NCI-H187 treated with DMSO at 0.1 percent for 48 hours (cell line): ENCODE results near the gene KLF5.
"Not testable (repeated sequence)": the region's sequence is repeated elsewhere in the genome, so short reads cannot be mapped to it uniquely, and the experiment has no call there.

Experiments used
- DNase-seq: peaks from one replicate; lab custom pipeline; 2025; lab: John Stamatoyannopoulos, UW

KLF5 gene

DNA sequence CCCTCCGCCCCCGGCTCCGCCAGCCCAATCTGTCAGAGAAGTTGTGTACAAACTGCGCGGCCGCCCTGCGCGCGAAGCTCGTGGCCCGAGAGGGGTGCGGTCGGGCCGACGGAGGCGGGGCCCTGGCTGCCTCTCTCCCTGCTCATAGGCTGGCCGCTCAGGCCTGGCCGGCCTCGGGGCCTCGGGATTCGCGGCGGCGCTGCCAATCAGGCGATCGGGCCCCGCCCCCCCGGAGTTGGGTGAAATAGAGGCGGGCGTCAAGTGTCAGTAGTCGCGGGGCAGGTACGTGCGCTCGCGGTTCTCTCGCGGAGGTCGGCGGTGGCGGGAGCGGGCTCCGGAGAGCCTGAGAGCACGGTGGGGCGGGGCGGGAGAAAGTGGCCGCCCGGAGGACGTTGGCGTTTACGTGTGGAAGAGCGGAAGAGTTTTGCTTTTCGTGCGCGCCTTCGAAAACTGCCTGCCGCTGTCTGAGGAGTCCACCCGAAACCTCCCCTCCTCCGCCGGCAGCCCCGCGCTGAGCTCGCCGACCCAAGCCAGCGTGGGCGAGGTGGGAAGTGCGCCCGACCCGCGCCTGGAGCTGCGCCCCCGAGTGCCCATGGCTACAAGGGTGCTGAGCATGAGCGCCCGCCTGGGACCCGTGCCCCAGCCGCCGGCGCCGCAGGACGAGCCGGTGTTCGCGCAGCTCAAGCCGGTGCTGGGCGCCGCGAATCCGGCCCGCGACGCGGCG is at the start of gene KLF5:
KLF5 (plus strand) TSS at position 270 of the 724 bp plus-strand sequence; CDS start at position 593, 323 bp downstream.
- DNase-seq = peak; percentile 96

DNA sequence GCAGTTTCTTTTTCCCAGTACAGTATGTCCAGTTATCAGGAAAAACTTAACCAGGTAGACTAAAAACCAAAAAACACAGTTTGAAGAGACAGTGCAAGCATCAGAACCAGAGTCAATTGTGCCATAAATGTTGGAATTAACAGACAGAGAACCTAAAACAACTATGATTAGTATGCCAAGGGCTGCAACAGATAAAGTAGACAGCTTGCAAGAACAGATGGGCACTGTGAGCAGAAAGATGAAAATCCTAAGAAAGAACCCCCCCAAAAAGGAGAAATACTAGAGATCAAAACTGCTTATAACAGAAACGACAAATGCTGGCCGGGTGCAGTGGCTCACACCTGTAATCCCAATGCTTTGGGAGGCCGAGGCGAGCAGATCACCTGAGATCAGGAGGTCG is 47.1 kb upstream of the KLF5 start:
- DNase-seq = no peak

DNA sequence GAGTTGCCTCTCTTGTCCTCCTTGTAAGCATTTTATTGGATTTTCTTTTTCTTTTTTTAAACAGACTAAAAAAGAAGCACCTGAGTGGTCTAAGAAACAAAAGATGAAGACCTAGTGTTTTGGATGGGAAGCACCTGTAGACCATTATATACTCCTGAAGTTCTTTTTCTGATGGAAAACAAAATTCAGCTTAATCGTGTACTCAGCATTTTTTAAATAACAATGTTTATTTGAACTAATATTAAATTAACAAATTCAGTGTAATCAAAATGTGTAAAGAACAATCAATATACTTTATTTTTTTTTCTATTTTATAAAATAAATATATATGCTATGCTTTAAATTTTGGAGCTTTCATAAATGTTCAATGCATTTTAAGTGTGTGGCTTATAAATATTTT is 43.0 kb upstream of the KLF5 start:
- DNase-seq = no peak

DNA sequence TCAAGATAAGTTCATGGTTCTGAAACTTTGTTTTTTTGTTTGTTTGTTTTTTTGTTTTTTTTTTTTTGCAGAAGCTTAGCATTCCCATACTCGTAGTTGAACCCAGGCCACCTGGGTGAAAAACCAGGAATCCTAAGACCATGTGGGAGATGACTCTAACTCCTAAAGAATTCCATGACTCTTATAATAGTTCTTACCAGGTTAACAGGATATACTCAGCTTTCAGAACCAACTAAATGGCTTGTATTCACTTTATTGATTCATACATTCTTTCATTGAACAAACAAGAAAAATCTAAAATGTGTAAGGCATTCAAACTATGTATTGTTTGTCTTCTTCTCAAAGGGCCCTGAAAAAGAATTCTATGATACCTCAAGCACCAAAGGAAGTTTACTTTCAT is 40.5 kb upstream of the KLF5 start:
- no peak for DNase-seq

DNA sequence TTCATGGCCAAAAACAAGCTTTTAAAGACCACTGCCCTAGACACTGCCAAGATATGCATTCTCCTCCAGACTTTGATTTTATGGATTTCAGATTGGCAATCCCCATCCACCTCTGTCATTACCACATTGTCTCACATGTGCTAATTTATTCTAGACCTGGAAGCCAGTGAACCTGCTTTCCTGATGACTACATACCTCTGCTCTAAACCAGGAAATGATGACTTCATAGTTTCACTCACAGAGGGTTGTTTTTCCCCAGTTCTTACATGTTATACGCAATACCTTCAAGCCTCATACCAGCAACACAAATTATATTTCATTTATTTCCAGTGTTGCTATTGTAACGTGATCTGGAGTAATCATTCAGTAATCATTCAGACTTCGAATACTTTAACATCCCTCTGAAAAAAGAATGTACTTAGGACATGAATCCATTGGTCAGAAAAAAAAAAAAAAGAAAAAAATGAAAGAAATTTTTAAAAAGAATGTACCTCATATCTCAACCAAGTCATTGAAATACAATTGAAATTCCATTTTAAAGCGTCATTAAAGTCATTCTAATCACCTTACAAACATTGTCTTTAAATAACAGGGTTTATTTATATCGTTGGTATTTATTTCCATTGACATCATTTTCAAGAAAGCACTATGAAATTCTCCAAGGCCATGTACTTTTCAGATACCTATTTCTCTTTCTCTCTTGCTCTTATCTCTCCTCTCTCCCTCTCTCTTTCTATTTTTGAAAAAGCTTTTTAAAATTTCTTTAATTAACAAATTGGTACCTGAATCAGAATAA is 33.4 kb upstream of the KLF5 start:
- DNase-seq = no peak

DNA sequence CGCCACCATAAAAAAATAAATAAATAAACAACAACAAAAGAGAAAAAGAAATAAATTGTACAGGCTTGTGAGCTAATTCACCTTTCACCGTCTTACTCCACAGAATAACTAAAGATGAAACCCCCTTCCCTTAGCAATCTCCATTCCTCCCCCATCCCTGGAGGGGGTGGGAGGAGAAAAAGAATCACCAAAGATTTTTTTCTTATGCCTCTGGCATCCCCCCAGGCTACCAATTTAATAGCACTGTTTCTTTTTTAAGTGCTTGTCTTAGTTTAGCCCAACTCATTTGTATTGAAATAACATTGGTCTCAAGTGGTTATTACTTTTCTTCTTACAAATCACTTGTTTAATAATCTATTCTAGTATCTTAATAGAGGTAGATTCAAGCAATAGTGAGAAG is 23.9 kb upstream of the KLF5 start:
- no peak for DNase-seq

DNA sequence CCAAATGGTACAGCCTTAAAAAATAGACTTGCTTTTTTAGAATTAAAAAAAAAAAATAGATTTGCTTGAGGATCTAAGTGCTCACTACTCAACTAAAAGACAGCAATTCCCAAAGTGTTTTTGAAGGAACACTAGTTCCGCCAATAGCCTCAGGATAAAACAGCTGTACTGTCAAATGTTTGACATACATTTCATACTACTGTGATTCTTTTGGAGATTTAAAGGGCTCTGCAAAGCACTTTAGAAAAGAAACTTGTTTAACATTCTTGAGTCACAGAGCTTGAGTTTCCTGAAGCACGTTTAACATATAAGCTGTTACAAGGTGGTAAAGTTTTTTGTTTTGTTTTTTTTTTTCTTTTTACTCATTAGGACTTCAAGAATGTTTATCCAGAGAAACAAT is 23.1 kb upstream of the KLF5 start:
- no peak for DNase-seq

DNA sequence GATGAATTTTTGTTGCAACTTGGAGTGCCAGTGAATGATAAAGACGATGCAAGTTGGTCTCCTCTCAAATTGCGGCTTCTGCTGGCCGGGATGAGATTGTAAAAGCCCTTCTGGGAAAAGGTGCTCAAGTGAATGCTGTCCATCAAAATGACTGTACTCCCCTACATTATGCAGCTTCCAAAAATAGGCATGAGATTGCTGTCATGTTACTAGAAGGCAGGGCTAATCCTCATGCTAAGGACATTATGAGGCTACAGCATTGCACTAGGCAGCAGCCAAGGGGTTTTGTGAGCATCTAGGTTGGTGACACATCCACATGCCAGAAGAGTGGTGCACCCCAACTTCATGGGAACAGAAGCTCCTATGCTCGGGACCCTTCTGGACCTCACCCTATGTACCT is 22.2 kb upstream of the KLF5 start:
- no peak for DNase-seq

DNA sequence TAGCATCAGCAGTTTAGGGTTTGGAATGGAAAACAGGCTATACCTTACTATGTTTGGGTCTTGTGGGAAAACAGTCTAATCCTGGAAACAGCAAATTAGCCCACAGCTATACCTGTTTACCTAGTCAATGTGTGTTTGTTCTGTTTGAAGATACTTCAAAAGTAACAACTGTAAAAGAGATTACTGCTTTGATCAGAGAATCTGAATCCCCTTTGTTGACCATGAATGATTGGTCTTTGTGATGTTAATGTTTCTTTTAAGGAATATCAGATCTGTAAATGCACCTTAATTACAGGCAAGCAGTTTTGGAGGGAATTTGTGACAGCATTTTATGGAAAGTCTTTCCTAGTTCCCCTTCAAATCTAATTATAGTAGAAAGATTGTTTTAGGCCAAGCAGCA is 20.7 kb upstream of the KLF5 start:
- no peak for DNase-seq

DNA sequence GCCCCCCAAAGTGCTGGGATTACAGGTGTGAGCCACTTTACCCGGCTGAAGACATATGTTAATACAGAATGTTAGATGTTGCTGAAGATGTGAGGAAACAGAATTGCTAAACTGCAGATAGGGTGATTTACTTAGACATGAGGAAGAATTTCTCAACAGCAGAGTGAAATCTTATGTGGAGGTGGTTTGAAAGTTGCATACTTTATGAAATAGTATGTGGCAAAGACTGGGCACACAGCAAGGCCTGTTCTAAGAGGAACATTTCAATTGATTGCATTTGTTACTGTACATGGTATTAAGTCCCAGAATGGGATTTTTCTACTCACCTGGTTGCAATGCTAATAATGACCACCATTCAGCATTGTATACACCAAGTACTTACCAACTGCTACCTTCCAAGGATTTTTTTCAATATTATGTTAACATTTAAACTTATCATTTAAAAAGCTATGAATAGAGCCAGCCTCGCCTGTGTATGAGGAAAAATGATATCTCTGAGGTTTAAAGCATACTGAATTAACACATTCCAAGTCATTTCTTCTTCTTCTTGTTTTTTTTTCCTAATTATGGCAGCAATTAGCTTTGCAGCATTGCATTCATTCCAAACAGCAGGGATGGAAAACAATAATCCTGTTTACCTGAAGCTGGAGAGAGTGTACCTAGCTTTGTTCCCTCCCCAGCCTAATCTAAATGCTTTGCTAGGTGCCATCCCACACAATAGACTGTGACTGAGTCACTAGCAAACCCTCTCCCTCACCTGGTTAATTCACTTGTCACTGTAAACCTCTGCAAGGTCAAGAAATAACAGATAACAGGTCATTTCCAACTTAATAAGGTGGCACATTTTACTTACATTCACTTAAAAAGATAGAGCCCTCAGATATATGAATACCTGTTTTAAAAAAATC is 19.4 kb upstream of the KLF5 start:
- no peak for DNase-seq

DNA sequence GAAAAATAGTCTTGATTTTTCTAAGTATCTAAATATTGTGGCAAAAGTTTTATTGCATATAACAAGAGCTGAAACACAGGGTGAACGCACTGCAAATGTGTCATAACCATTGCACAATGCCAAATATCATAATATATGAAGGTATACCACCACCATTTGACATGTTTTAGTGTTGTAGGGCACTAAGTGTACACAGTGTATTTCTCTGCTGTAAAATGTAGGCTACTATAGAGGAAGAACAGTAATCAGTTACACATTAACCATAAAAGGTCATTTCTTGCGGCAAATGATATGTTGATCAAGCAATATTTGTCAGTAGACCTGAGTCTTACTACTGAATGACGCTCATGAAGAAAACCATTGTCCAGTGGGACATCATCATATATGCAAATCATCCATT is 18.3 kb upstream of the KLF5 start:
- no peak for DNase-seq

DNA sequence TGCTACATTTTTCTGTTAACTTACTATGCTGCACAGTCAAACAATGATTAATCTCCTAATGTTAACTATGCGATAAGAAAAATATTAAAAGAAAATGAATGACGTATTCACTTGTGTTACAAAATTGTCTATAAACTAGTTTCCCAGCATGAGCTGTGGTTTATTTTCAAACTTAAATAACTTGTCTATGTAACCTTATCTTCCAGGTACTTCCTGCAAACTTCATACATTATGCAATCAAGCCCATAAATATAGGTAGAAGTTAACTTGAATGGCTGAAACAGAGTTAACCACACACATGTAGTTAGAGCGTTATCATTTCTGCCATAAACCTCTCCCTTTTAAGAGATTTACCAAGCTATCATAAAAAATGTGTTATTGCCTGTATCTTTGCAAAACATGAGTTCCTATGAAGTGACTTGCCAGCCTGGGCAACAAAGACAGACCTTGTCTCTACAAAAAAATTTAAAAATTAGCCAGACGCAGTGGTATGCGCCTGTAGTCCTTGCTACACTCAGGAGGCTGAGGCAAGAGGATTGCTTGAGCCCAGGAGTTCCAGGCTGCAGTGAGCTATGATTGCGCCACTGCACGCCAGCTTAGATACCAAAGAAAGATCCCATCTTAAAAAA is 17.7 kb upstream of the KLF5 start:
- DNase-seq = no peak

DNA sequence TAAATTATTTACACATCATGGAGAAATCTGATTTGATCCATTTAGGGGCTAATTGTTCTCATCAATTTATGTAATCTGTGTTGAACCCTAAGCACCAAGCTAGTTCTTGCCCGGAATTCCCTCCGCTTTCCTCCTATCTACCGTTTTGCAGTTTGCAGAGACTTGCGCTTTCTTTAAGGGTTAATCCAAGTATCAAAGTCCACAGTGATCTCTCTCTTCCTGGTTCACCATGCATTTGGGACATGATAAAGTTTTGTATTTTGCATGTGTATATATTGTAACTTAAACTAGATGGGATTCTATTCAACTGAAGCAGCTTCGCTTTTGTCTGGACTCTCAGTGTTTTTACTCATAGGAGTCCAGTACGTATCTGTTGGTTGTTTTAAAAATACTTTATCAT is 13.8 kb upstream of the KLF5 start:
- no peak for DNase-seq

DNA sequence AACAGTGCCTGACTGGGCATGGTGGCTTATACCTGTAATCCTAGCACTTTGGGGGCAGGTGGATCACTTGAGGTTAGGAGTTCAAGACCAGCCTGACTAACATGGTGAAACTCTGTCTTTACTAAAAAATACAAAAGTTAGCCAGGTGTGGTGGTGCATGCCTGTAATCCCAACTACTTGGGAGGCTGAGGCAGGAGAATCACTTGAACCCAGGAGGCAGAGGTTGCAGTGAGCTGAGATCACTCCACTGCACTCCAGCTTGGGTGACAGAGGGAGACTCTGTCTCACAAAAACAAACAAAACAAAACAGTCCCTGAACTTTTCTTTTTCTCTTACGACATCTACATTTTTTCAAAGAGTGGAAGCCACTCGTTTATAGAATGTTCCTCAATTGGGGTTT is 10.2 kb upstream of the KLF5 start:
- DNase-seq = not testable (repeated sequence)

DNA sequence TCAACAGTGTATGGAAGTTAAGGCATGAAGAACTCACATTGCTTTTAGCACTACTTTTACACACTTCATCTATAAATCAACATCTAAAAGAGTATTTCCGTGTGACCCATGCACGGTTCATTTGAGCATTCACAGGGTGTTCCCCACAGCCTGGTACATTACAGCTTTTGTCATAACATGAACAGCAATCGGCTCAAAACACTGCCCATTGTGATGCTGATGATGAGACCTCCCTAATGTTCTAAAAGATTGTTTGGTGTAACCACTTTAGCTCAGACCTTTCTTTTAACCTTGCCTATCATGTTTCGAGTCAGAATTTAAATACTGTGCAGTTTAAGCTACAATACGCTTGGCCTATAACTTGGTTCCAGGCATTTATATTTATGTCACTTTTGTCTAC is 4.1 kb upstream of the KLF5 start:
- DNase-seq = peak; percentile 90

DNA sequence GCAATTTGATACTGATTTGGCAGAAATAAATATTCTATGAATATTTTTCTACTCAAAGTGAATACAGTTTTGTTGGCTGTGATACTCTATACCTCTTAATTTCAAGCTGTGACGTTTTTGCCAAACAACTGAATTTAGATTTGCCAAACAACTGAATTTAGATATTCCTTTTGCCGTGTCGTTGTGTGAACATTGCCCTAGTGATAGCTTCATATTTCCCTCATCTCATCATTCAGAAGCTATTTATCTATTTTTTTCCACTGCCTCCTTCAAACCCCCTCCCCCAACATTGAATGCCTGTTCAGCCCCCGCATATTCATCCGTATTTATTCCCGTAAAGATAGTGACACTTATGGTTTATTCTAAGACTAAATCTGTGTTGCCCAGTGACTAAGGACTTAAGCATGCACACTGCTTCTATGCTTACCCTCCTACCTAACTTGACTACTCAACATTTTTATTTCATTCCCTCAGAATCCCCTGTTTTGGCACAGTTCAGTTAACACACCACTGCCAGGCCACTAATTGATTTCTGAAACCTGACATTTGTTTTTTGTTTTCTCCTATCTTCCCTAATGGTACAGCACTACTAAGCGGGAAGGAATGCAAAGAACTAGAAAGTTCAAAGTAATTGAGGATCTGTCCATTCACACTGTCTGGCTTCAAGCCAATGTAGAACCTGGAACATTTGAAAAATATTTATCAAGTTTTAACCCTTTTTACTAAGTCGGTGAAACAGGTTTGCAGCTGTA is 2.8 kb upstream of the KLF5 start:
- no peak for DNase-seq

DNA sequence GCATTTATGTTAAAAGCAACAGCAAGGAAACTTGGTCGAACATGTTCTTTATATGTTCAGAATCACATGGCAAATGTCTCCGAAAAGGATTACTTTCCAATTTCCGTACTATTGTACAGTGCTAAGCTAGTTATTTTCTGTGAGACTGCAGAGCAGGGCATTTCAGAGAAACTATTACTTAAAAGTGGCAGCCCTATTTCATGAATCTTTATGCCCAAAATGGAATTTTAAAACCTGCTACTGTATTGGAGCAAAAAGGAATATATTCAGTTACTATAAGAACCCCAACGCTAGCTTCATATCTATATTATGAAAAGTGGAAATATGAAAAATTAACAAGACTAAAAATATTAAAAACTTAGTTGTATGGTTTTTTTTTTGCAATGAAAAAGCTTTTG is 2.2 kb upstream of the KLF5 start:
- DNase-seq = no peak

DNA sequence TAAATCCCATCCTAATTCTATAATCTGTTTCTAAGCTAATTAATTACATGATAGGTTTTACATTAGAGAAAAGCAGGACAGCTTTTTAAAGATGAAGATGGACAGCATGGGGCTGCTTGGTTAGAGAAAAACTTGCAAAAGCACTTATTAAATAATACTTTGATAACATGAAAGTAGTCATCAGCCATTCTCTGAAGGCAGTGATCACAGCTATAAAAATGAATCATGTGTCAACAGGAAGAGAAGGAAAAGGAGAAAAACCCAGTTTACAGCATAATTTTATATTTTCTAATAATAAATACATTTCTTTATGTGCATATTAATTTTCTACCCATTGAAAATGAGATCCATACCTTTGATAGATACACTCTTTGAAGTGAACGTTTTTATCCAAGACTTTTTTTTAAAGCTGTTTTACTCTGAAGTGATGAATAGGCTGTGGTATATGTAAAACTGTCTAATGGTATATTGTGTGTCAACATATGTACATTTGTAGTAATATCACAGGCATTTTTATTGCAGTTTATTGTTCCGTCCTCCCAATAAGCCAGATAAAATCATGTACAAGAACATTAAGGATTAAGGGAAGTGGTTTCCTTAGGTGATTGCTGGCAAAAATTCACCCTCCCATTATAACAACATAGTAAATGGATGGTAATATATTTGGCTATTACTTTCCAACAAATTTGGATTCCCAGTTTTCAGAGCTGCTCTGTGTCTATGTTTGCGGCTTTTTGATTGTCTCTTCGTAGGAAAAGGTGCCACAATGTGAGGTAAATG is 1.3 kb upstream of the KLF5 start:
- no peak for DNase-seq

DNA sequence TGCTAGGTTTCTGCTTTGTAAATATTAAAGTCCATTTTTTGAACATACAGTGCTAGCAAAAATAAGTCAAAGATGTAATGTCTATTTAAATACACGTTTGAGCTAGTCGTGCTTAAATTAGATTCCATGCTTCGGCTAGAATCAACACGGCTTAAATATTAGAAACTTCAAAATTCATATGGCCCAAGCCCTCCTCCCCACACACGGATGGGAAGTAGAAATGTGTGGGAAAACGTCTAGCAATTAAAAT is 816 bp upstream of the KLF5 start:
- DNase-seq = no peak

DNA sequence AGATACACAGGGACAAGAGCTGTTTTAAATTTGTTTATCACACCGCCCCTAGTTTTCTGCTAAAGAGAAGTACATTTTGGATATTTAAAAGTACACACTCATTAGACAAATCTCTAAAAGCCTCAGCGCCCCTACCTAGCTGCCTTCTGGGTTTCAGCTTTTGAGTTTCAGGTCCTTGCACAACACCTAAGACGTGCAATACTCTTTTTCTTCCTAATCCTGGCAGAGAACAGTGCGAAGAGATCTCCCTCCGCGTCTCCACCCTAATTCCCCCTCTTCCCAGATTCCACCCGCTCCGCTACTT is 421 bp upstream of the KLF5 start:
- no peak for DNase-seq
